NCI-H187 treated with DMSO at 0.1 percent for 48 hours (cell line): ENCODE measurements around the gene RAPSN.

ENCODE experiments used
- DNase-seq: peaks from one replicate; lab custom pipeline; 2025; lab: John Stamatoyannopoulos, UW

RAPSN gene

DNA sequence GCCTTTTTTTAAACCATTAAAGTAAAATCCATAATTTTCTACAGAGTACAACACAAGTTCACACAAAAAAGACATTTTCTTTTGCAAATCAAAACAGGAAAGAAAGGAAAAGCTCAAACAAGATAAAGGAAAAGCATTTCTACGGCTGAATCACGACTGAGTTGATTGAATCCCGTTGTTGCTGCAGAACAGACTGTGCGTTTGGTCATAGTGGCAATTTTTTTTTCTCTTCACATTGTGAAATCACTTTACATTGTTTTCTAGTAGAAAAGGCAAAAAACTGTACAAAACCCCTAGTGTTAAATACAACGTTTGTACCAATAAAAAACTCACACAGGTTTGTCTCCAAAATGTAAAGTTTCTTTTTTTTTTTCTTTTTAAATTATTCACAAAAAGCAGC, 17.3 kb upstream of the RAPSN start:
- DNase-seq, result no peak

DNA sequence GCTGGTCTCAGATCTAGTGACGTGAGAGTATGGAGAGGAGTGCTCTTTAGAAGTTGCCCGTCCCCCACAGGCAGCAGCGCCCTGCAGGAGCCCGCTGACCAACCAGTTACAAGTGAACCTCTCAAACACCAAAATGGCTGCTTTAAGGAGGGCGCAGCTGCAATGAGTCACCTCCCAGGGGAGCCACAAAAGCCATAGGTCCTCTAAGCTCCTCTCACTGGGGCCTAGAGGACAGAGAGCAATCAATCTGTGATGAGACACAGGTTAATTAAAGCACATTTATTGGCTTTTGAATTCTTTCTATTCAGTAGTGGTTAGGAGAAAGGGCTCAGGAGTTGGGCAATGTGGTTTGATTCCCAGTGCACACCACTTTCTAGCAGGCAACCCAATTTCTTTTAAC, 15.5 kb upstream of the RAPSN start:
- peak; percentile 97 for DNase-seq

DNA sequence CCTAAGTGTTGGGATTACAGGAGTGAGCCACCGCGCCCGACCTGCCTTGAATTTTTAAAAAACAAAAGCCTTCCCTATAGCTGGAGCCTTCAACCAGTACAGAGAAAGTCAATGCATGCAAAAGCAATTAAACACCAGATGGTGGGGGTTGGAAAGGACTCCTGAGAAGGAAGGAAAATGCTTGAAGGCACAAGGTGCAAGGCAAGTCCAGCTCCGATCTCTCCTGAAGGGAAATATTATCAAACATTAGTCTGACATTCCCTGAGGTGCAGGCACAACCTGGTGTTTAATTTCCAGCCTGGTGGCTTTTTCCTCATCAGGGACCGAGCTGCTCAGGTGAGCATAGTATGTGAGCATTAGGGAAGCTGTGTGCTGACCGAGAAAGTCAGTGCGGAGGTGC, 12.9 kb upstream of the RAPSN start:
- DNase-seq, result no peak

DNA sequence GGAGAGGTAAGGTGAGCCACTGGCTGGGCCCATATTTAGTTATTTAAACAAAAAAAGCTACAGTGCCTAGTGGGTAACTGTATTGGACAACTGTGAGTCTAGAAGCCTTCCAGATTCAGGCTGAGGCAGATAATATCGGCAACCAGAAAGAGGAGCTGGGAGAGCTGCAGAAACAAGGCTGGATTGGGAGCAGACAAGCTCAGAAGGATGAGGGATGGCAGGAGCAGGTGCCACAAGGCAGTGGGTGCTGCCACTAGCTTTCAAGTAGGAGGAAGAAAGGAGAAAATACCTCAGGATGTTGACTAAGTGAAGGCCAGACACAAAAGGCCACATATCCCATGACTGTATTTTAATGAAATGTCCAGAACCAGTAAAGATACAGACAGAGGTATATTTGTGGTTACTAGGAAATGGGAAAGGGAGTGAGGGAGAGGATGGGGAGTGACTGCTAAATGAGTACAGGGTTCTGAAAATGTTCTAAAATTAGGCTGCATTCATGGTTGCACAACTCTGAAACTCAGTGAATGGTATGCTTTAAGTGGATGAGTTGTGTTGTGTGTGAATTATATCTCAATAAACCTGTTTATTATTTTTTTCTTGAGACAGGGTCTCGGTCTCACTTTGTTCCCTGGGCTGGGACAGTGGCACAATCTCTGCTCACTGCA, 11.8 kb upstream of the RAPSN start:
- no peak for DNase-seq

DNA sequence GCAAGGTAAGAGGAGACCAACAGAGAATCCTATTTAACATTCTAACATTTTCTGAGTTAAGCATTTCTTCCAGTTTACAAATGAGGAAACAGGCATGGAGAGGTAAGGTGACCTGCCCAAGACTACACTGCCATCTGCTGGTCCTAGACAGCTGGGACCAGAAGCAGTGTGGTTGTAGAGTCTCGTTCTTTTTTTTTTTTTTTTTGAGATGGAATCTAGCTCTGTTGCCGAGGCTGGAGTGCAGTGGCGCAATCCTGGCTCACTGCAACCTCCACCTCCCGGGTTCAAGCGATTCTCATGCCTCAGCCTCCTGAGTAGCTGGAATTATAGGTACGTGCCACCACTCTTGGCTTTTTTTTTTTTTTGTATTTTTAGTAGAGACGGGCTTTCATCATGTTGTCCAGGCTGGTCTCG, 5.3 kb upstream of the RAPSN start:
- peak; percentile 83 for DNase-seq

DNA sequence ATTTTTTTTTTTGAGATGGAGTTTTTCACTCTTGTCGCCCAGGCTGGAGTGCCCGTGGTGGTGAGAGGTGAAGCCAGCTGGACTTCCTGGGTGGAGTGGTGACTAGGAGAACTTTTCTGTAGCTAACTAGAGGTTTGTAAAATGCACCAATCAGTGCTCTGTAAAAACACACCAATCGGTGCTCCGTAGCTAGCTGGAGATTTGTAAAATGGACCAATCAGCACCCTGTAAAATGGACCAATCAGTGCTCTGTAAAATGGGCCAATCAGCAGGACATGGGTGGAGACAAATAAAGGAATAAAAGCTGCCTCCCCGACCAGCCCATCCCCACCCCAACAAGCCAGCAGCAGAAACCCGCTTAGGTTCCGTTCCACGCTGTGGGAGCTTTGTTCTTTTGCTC, 4.4 kb upstream of the RAPSN start:
- no peak for DNase-seq

DNA sequence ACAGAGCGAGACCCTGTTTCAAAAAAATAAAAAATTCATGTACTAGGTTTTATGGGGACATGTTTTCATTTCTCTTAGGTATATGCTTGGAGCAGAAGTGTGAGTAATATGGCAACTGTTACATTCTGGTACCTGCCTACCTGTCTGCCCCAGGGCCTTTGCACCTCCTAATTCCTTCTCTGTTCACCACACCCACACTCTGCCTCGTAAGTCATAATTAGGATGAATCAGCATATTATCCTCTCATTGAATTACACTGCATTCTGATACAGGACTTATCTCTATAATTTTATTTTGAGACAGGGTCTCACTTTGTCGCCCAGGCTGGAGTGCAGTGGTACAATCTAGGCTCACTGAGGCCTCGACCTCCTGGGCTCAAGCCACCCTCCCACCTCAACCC, 3.1 kb upstream of the RAPSN start:
- DNase-seq, result no peak

DNA sequence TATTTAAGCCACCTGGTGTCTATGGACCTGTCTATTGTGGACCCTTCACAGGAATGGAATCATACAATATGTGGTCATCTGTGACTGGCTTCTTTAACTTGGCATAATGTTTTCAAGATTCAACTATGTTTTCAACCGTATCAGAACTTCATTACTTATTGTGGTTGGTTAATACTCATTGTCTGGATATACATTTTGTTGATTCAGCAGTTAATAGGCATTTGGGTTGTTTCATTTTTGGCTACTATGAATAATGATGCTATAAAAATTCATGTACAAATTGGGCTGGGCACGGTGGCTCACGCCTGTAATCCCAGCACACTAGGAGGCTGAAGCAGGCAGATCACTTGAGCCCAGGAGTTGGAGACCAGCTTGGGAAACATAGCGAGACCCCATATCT, 2.5 kb upstream of the RAPSN start:
- no peak for DNase-seq

DNA sequence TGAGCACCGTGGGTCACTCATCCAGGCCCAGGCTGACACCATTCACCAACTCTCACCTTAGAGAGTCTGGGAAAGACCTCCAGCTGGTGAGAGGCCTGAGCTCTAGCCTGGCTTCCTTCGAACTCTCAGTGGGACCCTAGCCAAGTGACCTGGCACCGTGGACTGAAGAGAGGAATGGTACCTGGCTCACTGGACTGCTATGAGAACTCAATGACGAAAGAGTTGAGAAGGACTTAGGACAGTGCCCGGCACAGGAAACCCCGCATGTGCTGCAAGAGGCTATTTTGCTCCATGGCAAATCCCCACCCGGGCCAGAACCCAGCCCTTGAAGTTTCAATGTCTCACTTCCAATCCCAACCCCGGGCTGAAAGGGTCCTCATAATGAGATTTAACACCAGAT, 605 bp upstream of the RAPSN start:
- DNase-seq, result no peak

DNA sequence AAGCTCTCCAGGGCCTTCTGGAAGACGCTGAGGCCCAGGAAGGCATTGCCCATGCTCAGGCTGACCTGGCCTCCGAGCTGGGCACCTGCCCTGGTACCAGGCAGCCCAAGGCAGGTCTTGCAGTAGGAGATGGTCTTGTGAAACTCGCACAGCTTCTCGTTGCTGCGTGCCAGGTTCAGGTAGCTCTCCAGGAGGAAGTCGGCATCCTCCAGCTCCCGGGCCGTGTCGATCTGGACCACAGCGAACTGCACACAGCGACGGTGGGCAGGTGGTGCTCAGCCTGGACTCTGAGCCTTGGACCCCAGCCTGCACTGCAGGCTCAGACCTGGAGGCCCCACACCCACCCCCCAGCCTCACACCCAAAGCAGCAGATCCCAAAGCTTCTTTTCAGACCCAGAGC, 1.0 kb downstream of the RAPSN start:
- no peak for DNase-seq

DNA sequence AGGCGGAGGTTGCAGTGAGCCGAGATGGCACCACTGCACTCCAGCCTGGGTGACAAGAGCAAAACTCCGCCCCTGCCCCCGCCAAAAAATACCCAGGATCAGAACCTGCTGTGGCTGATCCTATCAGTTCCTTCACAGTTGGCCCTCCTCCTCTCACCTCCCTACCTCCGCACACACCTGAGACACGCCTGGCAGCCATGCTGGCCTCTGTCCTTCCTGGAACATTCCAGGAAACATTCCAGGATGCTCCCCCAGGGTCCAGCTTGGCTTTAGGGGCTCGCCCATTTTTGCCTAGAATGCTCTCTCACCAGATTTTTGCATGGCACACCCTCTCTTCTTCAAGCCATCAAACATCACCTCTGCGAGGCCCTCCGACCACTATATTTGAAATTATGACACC, 2.1 kb downstream of the RAPSN start:
- no peak for DNase-seq

DNA sequence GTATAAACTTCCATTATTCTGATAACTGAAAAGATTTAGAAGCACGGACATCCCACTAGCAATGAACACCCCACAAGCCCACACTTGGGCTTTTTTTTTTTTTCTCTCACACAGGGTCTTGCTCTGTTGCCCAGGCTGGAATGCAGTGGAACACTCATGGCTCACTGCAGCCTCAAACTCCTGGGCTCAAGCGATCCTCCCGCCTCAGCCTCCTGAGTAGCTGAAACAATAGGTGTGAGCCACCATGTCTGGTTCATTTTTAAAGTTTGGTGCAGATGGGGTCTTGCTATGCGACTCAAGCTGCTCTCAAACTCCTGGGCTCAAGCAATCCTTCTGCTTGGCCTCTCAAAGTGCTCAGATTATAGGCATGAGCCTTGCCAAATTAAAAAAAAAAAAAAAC, 3.1 kb downstream of the RAPSN start:
- no peak for DNase-seq

DNA sequence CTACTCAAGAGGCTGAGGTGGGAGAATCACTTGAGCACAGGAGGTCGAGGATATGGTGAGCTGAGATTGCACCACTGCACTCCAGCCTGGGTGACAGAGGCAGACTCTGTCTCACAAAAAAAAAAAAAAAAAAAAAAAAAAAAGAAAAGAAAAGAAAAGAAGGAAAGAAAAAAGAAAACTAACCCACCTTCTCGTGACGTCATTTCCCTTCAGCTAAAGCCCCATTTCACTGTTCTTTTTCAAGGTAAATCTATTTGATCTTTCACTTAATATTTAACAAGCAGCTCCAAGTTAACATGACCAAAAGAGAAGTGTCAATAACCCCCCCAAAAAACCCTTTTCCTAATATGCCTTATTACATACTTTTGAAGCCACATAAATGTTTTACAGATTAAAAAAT, 5.1 kb downstream of the RAPSN start:
- DNase-seq, result no peak

DNA sequence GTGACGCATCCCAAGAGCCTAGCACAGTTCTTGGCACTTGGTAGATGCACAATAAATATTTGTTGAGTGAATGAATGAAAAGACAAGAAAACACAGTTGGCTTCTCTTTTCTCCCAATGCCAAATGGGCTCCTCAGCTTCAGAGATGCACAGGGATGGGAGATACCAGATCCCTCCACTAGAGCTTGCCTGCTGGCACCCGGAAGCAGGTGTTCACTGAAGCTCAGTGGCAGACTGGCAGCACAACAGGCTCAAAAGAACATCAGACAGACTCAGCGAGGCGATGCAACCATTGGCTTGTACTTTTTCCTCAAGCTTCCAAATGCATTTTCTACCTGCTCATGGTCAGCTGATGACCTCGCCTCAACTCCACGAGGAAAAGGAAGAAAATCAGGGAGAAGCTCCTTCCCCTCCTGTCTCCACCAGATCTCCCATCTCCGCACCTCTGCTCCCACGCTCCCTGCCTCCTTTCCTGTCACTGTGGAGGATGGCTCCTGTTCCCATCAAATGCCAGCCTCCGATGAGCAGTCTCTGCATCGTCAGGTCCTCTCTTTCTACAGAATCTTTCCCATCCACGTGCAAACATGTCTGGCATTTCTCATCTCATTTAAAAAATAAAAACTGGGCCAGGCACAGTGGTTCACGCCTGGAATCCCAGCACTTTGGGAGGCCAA, 5.8 kb downstream of the RAPSN start:
- no peak for DNase-seq

DNA sequence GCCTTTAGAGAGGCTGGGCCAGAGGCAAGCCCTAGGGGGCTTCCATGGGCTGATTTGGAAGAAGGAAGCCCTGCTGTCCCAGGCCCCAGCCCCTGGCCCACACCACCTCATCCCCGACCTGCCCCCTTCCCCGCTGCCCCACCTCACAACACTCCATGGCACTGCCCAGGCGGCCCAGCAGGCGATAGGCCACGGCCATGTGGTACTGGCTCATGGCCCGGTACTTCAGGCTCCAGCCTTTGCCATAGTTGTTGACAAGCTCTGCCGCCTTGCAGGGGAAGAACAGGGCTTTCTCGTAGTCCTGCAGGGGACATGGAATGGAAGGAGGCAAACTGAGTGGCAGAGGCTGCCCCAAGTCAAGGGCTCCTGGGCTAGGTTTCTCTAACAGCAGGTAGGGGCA, 6.4 kb downstream of the RAPSN start:
- no peak for DNase-seq

DNA sequence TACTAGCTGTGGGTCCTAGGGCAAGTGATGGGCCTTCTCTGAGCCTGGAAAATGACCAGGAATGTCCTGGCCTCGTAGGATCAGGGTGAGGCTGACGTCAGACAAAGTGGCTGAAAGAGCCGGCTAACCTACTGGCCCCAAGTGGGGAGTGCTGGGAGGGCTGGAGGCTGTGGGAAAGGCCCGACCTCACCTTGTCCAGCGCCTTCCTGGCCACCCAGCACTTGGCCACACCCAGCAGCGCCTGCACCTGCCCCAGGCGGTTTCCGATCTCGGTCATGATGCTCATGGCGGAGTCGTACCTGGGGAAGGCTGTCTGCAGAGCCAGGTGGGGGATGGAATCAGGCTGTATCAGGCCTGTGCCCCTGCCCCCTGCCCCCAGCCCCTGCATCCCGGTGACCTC, 7.5 kb downstream of the RAPSN start:
- DNase-seq, result no peak

DNA sequence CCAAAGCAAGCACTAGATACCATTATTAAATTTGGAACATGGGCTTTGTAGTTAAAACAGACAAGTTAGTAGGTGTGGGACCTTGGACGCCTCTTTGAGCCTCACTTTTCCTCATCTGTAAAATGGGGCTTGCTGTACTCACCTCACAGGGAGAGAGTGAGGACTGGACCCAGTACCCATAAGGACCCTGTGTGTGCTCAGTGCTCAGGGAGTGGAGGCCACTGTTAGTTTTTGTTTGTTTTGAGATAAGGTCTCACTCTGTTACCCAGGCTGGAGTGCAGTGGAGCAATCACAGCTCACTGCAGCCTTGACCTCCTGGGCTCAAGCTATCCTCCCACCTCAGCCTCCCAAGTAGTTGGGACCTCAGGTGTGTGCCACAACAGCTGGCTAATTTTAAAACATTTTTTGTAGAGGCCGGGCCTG, 8.9 kb downstream of the RAPSN start:
- no peak for DNase-seq

DNA sequence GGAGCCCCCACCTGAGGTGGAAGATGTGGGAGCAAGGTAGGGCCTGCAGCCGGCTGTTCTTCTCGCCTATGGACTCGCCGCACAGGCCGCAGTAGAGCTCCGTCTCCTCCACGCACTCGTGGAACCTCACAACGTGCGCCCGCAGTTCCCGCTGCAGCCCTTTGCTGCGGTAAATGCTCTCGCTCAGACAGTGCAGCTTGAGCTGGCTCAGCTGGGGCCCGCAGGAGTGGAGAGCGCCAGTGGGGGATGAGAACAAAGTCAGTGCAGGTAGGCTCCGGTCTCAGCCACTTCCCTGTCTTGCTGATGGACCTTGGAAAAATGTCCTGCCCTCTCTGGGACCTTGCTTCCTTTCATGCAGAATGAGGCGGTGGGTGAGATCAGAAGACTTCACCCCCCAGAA, 10.2 kb downstream of the RAPSN start:
- DNase-seq, result no peak

DNA sequence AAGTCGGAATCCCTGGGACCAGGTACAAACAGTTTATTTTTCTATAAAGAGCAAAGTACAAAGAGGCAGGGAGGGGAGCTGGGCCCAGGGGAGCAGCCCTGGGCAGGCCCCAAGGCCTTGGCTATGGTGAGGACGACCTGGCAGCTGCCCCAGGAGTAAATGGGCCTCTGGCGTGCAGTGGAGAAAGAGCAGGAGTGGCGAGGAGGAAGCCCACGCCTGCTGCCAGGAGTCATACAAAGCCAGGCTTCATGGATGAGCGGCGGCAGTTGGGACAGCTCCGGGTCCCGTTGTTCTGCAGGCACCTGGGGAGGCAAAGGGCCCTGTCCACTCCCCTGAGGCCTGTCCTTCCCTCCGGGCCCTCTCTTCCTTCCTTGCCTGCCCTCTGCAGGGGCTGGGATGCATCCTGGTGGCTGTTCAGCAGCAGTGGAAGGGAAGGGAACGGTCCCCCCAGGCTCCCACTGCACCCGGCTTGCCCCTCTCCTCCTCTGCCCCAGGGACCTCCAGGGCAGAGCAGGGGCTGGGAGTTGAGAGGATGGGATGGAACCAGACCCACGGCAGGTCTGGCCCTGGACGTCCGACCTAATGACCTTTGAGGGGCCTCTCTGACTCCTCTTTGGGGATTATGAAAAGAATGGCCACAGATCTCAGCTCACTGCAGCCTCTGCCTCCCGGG, 11.1 kb downstream of the RAPSN start:
- no peak for DNase-seq

DNA sequence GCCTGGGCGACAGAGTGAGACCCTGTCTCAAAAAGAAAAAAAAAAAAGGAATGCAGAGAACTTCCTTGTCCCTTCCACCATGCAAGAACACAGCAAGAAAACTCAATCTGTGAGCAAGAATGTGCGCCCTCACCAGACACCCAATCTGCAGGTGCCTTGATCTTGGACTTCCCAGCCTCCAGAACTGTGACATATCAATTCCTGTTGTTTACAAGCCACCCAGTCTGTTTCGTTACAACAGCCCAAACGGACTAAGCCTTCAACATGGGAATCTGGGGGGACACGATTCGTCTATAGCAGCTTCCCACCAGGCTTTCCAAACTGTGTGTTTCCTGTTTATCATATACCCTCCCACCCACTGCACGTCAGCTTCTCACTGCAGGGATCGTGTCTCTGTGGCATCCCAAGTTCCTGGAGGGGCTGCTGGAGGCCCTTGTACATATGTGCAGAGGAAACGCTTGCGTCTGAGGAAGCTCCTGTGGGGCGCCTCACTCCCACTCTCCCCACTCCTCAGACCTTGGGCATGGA, 11.7 kb downstream of the RAPSN start:
- no peak for DNase-seq

DNA sequence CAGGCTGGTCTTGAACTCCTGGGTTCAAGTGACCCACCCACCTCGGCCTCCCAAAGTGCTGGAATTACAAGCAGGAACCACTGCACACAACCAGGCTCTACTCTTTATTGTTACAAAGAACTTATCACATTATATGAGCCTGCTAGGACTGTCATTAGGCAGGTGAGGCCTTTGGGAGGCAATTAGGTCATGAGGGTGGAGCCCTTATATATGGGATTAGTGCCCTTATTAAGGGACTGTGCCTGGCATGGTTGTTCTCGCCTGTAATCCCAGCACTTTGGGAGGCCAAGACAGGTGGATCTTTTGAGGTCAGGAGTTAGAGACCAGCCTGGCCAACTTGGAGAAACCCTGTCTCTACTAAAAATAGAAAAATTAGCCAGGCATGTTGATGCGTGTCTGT, 12.2 kb downstream of the RAPSN start:
- DNase-seq, result no peak

DNA sequence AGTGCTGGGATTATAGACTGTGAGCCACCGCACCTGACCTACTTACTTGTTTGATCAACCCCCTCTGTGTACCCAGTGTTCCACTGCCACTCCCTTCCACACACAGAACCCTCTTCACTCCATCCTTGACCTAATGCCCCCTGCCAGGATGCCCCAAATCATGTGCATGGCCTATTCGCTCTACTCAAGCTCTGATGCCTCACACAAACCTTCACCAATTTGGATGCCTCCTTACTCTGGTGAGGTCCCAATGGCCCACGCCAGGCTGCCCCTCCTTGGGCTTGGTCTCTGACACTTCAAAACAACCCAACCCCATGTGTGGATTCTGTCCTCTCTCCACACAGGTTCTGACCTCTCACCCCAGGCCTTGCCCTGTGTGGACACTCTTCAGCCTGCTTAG, 13.2 kb downstream of the RAPSN start:
- no peak for DNase-seq

DNA sequence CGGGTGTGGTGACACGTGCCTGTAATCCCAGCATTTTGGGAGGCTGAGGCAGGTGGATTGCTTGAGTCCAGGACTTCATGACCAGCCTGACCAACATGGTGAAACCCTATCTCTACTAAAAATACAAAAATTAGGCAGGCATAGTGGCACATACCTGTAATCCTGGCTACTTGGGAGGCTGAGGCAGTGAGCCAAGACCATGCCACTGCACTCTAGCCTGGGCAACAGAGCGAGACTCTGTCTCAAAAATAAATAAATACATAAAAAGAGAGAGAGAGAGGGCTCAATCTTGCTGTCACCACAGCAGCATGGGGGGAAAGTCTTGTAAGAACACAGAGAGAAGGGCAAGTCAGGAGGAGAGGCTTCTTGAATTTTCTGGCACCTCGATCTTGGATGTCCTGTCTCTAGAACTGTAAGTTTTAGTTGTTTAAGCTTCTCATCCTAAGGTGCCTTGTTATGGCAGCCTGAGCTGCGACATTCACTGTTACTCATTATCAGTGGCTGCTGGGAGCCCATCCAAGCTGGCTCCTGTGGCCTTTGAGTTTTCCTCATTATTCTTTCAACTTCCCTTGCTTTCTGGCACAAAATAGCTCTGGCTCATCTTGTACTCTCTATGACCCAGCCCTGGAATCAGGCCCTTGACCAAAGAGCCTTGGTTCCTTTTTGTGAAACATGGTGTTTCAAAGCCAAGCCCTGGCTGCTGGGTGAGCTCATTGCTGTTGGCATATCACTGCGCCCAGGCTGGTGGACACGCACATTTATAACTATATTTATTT, 14.7 kb downstream of the RAPSN start:
- DNase-seq, result no peak
